ENCODE data around the gene SCUBE2.
"Not testable (repeated sequence)": the region's sequence is repeated elsewhere in the genome, so short reads cannot be mapped to it uniquely, and the experiment has no call there.

Gene SCUBE2

DNA sequence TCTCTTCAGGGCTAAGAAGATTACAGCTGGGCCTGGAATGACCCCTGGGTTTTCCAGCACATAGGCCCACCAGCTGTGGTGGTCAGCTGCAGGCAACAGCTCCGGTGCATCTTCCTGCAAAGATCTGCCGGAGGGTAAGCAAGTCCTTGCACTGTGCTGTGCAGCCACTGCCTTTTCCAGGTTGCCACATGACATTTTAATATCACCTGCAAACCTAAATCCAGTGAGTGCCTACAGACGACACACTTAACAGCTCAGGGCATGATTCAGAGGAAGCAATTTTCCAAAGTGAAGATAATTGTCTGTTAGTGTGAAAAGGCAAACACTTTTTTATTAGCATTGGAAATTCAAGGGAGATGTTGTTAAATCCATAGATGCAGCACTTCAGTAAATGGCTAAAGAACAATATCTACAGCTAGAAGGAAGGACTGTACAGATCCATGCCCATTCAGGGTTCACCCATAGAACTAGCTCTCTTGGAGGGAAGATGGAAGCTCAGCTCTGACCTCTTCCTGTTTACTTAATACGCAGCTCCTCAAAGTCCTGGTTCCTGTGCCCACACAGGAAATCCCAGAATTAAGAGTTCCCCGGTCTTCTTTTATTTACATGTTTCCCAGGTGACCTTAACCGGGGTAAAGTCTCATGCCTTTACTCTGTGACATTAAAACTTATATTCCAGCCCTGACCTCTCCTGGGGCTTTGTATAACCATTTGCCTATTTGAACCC, 74.3 kb downstream of the SCUBE2 start:
- intact Hi-C loops (cut with DNase I): loop anchor here (5.0 kb wide), 1 partner anchor 490 kb away; no protein-coding TSS in a partner anchor
- no peak for DNase-seq

DNA sequence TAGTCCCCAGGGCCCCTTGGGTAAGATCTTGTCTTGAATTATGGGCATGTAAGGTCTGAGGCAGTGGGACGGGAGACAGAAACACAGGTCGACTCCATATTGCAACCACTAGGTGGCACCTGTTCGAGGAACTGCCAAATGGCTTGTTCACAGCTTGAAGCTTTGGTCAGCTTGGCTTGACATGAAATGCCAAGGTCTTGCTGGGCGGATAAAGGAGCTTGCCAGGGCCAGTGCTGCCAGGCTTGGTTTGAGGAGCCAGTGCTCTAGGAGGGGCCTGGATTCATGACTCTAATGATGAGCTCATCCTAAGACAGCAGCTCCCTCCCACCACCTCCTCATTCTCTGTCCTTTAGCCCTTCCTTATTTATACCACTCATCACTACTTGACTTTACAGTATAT, 75.7 kb downstream of the SCUBE2 start:
- peak in 9 of 10 donors; percentile 37 to 93 (median 66) for DNase-seq

DNA sequence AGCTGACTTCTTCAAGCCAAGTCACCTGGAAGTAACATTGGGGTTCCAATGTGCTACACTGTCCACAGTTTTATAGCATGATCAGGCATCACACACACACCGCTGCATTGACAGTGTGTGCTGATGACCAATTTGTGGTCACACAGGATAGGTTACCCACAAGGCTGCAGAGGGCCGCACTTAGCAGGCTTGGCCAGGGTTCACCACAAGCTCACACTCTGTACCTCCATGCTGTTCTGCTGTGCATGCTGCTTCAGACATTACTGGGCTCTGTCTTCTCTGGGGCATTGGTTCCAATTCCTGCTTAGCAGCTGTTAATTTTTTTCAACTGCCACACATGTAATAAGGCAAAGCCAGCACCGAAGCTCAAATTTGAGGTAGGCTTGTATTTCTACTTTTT, 76.6 kb downstream of the SCUBE2 start:
- intact Hi-C loops (cut with DNase I): loop anchor here (2.0 to 5.0 kb wide), 2 partner anchors 122 to 492 kb away; no protein-coding TSS in a partner anchor
- DNase-seq: no peak

More for the DNA sequence above, 75.7 kb downstream of the SCUBE2 start:
- intact Hi-C loops (cut with DNase I): loop anchor here (2.0 to 5.0 kb wide), 2 partner anchors 121 to 492 kb away; no protein-coding TSS in a partner anchor

DNA sequence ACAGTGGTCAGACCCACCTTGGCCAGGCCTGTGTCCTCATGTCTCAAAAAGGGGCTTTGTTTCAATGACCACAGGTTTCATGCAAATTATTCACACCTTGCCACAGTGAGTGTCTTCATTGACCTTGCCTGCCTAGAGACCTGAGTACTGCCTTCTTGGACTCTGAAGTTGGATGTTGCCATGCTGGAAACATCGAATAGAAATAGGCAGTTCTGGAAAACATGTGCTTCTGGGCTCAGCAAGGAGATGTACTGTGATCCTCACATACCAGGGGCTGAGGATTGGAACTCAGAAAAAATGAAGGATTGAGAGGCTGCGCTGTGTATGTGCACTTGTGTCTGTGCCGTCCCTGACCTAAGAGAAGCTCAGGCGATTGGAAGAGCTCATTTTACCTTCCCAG, 78.0 kb downstream of the SCUBE2 start:
- intact Hi-C loops (cut with DNase I): no loop called here
- DNase-seq: no peak

DNA sequence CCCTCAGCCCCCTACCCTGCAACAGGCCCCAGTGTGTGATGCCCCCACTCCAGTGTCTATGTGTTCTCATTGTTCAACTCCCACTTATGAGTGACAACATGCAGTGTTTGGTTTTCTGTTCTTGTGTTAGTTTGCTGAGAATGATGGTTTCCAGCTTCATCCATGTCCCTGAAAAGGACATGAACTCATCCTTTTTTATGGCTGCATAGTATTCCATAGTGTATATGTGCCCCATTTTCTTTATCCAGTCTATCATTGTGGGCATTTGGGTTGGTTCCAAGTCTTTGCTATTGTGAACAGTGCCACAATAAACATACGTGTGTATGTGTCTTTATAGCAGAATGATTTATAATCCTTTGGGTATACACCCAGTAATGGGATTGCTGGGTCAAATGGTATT, 81.9 kb downstream of the SCUBE2 start:
- intact Hi-C loops (cut with DNase I); DNase-seq: not testable (repeated sequence)

DNA sequence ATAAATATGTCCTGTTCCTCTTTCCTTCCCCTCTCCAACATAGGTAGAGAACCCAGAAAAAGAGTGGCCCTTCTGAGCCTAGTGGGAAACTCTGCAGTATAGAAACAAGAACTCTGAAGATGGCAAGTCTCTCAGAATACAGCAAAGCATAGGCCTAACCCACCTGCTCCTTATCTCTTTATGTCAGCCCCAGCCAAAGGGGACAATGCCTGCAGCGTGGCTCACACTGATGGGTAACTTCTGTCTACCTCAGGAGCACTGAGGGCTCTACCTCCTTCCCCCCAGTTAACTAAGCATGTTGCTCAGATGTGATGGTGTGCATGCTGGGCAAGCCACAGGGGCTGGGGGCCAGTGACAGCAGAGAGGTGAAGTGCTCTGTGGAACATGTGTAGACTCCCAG, 82.7 kb downstream of the SCUBE2 start:
- no peak for DNase-seq
- intact Hi-C loops (cut with DNase I): no loop called here

DNA sequence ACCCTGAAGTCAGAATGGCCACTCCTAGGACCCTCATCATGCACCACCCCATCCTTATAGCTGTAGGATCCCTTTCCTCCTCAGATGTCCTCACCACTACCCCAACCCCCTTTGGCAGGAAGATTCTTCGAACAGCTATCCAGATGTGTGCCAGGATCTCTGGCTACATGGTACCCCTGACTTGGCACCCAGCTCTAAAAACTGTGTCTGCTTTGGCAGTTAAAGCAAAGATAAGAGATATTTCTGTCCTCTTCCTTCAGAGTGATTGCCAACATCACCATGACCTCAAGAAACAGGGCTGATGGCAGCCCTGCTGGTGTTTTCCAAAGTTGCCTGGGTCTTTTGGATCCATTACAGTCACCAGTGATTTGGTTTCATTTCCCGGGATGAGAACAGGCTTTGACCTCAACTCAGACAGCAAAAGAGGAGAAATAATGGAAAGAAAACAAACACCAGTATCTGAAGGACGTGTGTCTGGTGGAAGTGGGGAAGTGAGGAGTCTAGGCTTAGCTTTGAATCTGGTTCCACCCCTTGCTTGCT, 83.3 kb downstream of the SCUBE2 start:
- DNase-seq: no peak
- intact Hi-C loops (cut with DNase I): no loop called here

DNA sequence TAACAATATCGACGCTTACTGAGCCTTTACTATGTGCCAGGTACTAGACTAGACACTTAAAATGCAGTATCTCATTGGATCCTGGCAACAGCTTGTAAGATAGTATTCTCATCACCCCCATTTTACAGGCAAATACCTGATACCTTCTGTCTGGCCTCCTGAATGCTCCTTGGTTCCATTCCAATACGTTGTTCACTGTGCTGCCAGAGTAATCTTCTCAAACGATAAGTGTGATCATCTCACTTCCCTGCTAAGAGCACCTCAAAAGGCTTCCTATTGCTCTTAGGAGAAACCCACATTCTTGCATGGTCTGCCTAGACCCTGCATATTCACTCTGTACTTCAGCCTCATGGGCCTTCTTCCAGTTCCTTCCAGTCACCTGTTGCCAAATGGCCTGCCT, 86.3 kb downstream of the SCUBE2 start:
- intact Hi-C loops (cut with DNase I): no loop called here

DNA sequence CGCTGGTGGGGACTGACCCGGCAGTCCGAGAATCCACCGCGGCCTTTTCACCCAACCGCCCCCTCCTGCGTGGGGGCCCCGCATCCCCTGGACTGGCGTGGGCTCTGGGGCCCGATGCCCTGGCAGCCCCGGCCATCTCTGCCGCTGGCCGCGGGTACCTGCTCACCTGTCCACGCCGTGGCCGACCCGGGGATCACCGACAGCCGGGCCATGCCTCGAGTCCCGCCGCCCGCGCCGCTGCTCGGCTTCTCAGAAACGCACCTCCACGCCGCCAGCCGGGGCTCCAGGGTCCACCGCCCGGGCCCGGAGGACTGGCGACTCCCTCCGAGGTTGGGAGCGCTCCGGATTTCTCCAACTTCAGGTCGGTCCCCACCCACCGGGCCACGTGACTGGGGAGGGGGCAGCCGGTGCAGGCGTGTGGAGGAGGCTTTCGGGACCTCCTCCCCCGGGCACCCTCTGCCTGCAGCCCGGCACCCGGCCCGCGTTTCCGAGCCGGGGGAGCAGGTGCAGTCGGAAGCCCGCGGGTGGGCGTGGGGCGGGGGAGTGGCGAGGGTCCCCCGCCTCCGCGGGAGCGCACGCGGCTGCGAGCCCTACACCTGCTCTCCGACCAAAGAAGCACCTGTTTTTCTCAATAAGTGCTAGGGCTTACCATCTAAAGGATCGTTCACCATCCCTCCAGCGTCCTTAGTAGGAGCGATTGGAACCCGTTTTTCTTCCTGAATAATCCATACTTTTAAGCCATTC, 87.0 kb downstream of the SCUBE2 start:
- intact Hi-C loops (cut with DNase I): no loop called here
- DNase-seq: peak in 3 of 10 donors; percentile 81 to 89 (median 84)

More for the DNA sequence above, 86.3 kb downstream of the SCUBE2 start:
- DNase-seq: no peak

DNA sequence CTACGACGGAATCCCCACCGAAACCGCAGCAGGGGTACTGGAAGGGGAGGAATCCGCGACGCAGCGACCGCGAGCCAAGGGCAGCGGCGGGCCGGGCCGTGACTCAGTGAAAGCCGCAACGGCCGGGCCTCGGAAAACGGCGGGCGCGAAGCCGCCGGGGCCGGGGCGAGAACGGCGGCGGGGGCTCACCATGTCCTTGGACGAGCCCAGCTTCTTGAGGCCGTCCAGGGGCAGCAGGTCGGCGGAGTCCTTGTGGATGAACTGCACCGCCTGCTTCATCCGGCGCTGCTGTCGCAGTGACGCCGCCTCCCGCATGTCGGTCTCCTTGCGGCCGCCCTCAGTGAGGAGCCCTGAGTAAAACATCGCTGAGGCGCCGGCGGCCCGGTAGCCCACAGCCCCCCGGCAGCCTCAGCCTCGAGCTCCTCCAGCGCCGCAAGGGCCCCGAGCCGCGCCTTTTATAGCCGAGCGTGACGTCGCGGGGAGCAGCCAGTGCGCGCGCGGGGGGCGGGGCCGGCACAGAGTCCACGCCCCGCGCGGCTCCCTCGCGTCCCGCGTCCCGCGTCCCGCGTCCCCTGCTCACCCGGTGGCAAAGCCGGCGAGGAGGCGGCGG, 87.7 kb downstream of the SCUBE2 start, which contains the start of gene NRIP3:
TSS of gene NRIP3 (minus strand) at position 429 of the 610 bp plus-strand sequence. CDS start at position 363, 66 bp downstream.
- intact Hi-C loops (cut with DNase I): no loop called here
- DNase-seq: peak; percentile 27 to 95 (median 76)

DNA sequence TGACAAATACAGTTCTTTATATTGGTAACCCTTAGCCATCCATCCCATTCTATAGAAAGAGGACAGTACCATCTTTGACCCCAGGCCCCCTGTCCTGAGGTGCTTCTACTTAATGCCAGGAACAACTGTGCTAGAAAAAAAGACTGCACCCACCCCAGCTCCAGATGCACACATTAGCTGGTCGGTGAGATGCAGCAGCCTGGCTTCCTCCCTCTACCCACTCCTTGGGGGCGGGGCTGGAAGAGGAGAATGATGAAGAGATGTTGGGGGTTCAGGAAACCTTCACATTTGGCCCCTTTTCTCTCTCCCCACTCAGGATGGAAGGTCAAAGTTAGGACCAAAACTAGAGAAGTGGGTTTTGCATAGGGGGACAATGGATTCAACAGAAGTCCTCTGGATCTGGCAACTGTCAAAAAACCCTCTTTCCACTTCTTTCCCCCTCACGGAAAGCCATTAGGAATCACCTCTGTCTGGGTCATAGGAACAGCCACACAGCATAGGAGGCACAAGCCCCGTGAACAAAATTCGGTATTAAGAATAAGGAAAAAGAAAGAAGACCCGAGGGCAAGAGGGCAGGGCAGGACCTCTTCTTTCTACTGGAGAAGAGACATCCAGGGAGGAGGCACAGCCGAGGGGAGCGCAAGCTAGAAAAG, 88.4 kb downstream of the SCUBE2 start:
- intact Hi-C loops (cut with DNase I): no loop called here
- DNase-seq: no peak

DNA sequence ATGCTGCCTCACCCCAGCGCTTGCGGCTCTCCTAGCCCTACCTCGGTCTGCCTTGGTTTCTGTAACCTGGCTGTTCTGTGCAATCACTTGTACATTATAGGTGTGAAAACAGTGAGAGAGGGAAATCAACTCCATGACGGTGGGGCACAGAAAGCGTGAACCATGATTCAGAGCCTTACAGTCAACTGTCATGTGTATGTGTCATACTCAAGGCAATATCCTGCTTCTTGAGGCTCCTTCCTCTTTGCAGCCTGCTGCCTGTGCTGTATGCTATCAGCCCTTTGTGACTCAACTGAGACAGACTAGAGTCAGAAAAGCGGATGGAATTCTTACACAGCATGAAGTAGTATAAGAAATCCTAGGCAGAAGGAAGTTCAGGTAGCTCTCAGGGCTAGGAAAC, 89.7 kb downstream of the SCUBE2 start:
- no peak for DNase-seq
- intact Hi-C loops (cut with DNase I): no loop called here

DNA sequence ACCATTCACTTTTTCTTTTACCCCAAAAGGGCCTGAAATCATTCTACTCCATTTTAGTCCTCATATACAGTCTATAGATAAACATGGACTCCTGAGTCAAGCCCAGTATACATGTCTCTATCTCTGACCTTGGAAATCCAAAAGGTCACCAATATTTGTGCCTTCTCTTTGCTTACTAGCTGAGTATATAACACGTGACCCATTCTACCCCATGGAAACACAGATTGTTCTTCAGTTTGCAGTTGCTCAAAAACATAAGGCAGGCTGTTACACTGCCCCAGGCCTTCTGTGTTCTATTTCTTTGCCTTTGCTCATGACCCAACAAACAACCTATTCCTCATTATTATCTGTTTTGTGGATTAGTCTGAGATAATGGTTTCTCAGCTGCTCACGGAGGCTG, 93.4 kb downstream of the SCUBE2 start:
- no peak for DNase-seq
- intact Hi-C loops (cut with DNase I): no loop called here

DNA sequence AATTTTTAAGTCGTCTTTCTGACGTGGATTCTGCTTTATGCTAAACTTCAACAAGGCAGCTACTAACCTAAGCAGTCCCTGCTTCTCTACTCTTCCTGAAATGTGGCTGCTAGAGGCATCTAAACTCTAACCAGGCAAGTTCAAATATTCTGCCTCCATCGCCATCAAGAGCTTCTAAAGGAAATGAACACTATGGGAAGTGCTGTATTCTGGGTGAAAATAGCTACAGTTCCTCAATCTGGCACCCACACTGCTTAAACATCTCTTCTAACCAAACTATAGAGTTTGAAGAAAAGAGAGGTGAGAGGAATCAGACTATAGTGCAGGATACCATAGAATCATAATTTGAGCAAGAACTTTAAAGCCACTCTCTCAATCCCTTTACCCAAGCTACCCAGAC, 93.9 kb downstream of the SCUBE2 start:
- intact Hi-C loops (cut with DNase I): no loop called here

DNA sequence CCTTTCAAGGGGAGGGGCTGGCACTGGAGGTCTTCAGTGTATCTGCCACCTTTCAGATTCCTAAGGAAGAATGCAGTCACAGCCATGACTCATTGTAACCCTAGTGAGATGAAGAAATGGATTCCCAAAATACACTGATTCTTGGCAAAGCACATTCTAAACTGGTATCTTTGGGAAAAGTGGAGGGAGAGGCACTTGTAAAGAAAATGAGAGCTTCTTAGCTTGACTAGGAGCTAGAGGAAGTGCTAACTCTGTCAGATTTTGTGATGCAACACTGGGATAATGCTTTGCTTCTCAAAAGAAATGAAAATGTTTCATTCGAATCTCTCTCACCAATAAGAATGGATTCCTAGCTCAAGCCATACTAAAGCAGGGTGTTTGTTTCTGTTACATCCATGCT, 101.9 kb downstream of the SCUBE2 start:
- no peak for DNase-seq
- intact Hi-C loops (cut with DNase I): no loop called here

More for the DNA sequence above, 93.9 kb downstream of the SCUBE2 start:
- DNase-seq: no peak

DNA sequence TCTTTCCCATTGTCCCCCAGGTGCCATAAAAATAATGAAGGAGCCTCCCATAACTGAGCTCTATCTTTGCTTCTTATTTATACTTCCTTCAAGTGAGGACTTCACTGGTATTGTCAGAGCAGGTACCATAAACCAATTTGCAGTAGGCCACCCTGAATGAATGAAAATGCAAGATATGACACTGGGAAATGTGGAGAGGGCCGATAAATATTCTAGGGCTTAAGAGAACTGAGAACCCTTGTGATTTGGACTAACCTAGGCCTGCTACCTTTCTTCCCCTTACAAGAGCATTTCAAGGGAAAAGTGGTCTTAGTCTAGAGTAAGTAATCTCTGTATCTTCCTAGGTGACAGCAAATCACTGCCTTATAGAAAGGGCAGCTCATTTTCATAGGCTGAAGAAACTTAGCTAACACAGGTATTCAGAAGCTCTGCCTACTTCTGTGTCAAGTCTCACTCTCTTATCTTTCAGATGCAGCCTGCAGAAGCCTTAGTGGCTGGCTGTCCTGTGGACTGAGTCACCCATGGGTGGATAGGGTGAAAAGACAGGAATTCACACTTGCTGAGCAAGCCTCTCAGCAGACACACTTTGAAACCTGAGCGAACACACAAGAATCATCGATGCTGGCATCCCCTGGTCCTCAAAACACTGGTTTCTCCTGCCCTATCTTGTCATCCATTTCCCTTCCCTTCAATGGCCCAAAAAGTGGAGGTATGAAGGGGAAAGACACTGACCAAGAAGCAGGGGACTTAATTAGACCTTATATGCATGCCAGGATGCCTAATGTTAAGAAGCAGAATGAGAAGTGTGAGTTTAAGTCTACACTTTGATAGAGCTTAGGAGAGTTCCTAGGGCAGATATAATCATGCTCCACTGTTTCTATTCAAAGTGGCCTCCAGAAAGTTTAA, 102.8 kb downstream of the SCUBE2 start:
- no peak for DNase-seq

DNA sequence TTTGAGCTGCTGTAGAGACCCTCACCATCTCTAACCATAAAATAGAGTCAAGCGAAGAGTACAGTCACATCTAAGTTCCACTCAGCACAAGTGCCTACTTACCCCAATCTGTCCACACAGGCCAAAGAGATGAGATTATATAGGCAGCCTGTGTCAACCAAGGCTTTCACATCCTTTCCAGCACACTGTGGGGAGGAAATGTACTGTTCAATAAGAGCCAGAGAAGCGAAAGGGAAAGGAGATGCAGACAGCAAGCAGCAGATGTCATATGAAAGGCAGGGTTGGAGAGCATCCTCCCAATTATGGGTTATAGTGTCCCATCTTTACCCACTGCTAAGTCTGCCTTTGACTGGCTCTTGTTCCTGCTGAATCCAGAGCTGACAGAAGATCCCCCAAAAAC, 104.0 kb downstream of the SCUBE2 start:
- intact Hi-C loops (cut with DNase I): no loop called here
- DNase-seq: no peak

More for the DNA sequence above, 102.8 kb downstream of the SCUBE2 start:
- intact Hi-C loops (cut with DNase I): no loop called here

DNA sequence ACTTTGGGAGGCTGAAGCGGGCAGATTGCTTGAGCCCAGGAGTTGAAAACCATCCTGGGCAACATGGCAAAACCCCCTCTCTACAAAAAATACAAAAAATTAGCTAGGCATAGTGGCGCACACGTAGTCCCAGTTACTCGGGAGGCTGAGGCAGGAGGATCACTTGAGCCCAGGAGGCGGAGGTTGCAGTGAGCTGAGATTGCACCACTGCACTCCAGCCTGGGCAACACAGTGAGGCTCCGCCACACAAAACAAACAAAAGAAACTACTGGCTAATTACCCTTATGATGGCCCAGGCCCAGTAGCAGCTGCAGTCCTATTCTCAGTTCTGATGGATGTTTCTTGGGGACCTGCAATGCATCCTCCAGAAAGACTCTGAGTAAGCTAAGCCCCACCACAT, 104.6 kb downstream of the SCUBE2 start:
- DNase-seq: peak in 1 of 10 donors; percentile 51
- intact Hi-C loops (cut with DNase I): not testable (repeated sequence)

DNA sequence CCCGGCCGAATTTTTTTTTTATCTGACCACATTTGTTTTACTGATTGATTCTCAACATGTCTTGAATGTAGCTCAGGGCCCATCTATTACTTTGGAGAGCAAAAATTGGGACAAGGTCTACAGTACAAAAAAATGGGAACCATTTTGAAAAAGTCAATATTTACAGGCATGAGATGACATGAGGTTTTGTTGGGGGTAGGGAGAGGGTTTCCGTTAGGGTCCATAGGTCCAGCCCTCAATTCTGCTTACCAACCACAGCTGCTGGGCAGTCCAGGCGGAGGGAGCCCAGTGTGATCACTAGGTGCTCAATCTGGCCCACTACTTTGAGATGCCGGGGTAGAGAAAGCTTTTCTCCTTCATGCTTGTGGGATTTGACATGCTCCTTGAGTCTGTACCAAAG, 105.9 kb downstream of the SCUBE2 start:
- intact Hi-C loops (cut with DNase I): no loop called here

More for the DNA sequence above, 105.9 kb downstream of the SCUBE2 start:
- DNase-seq: no peak
